Vagina (tissue), 2 donors: Measurements from ENCODE around the gene TMEM248. TPM values are rescaled to one million over a fixed set of nuclear protein-coding genes. Genes with fewer than 3 reads are reported as not detected.
"Not testable (repeated sequence)": the region's sequence is repeated elsewhere in the genome, so short reads cannot be mapped to it uniquely, and the experiment has no call there.

Experiments
- DNase-seq, 2 donors: peaks; one replicate each; pipeline ENCODE4 v3.0.0-alpha.2; 2017; ENCODE audit errors: extremely low spot score in 2 of 2
- H3K27ac ChIP-seq: fragments of 200-600 bp; sonication (generic); one replicate; pipeline ENCODE4 v1.5.1; 2019
- H3K27me3 ChIP-seq: fragments of 200-600 bp; sonication (generic); one replicate; pipeline ENCODE4 v1.5.1; 2019
- H3K36me3 ChIP-seq, 2 donors: fragments of 200-600 bp; sonication (generic); one replicate each; pipeline ENCODE4 v1.5.1; 2017 to 2019
- H3K4me1 ChIP-seq: fragments of 200-600 bp; sonication (generic); one replicate; pipeline ENCODE4 v1.5.1; 2019
- H3K4me3 ChIP-seq, 2 donors: fragments of 200-600 bp; sonication (generic); 1 replicate in 1 of 2; 2 replicates in 1 of 2; pipeline ENCODE4 v1.5.1; 2016 to 2019
- H3K9me3 ChIP-seq: fragments of 200-600 bp; sonication (generic); one replicate; pipeline ENCODE4 v1.5.1; 2019
- CTCF ChIP-seq, 3 experiments: fragments of 450-650 bp in 2 of 3; fragments of 200-600 bp in 1 of 3; sonication (generic) in 1 of 3; IDR thresholded peaks; one replicate each; pipeline ENCODE4 v1.5.1; 2017 to 2019; ENCODE audit warnings: antibody characterized with exemption in 3 of 3, mild to moderate bottlenecking in 2 of 3, moderate library complexity in 2 of 3
- POLR2A ChIP-seq, 2 donors: fragments of 450-650 bp; IDR thresholded peaks; one replicate each; pipeline ENCODE4 v1.6.1; 2017; ENCODE audit warnings: antibody characterized with exemption in 2 of 2, mild to moderate bottlenecking in 2 of 2, moderate library complexity in 2 of 2
- POLR2AphosphoS5 ChIP-seq, 2 donors: sonication (generic); formaldehyde crosslinking; IDR thresholded peaks; one replicate each; pipeline ENCODE4 v1.9.0; 2017; ENCODE audit warnings: antibody characterized with exemption in 2 of 2, mild to moderate bottlenecking in 2 of 2, low read depth in 1 of 2; ENCODE audit not compliant: insufficient read depth in 1 of 2
- intact Hi-C: fragments of 100-400 bp; cut with DNase I; formaldehyde crosslinking; loops from one replicate; pipeline ENCODE4 v1.15.1; 2023
- total RNA-seq: library from RNA; depleted of rRNA; stranded (reverse); fragments of >200 nt; gene quantifications from one replicate; pipeline ENCODE4 v1.2.3, GENCODE V29; 2016

TMEM248 gene
- total RNA-seq, 1 donor from 2014 or later: 59.7 TPM

- H3K4me3 ChIP-seq: no peak overlapping the region
- no peaks in the 10 kb centered on the region for H3K9me3 ChIP-seq
- DNase-seq: no peak
- intact Hi-C loops: no loop called here
- no peaks in the 10 kb centered on the region for H3K36me3 ChIP-seq
- no peaks in the 10 kb centered on the region for H3K27me3 ChIP-seq
- H3K4me1 ChIP-seq: no peaks in the 10 kb centered on the region
- H3K27ac ChIP-seq: no peak overlapping the region
- TF ChIP-seq POLR2AphosphoS5 (IDR thresholded peaks at IDR 0.05; ENCODE audit: insufficient read depth in 1 of 2, low read depth in 1 of 2) (no peak), POLR2A (IDR thresholded peaks at IDR 0.05) (no peak), CTCF (IDR thresholded peaks at IDR 0.05) (no peak)
Measured at GRCh38 chr7:66883716-66884115, 37.3 kb upstream of the TMEM248 start.

GRCh38 chr7:66884556-66884955, 36.5 kb upstream of the TMEM248 start:
- DNase-seq, H3K4me3 ChIP-seq, H3K4me1 ChIP-seq, H3K9me3 ChIP-seq, H3K27ac ChIP-seq, intact Hi-C loops, H3K36me3 ChIP-seq, H3K27me3 ChIP-seq: not testable (repeated sequence)

- no peaks in the 10 kb centered on the region for H3K36me3 ChIP-seq
- no peak overlapping the region for H3K4me3 ChIP-seq
Measured at GRCh38 chr7:66886152-66886551, 34.9 kb upstream of the TMEM248 start.

GRCh38 chr7:66888223-66888622, 32.8 kb upstream of the TMEM248 start:
- intact Hi-C loops, DNase-seq, H3K27ac ChIP-seq, H3K27me3 ChIP-seq, H3K4me1 ChIP-seq, H3K9me3 ChIP-seq, H3K4me3 ChIP-seq, H3K36me3 ChIP-seq: not testable (repeated sequence)

More at GRCh38 chr7:66886152-66886551, 34.9 kb upstream of the TMEM248 start:
- Histone ChIP-seq H3K27ac (no peak overlapping the region), H3K27me3 (no peaks in the 10 kb centered on the region), H3K4me1 (no peaks in the 10 kb centered on the region), H3K9me3 (no peaks in the 10 kb centered on the region)
- intact Hi-C loops: no loop called here
- DNase-seq: no peak
- TF ChIP-seq POLR2AphosphoS5 (IDR thresholded peaks at IDR 0.05; ENCODE audit: insufficient read depth in 1 of 2, low read depth in 1 of 2) (no peak), CTCF (IDR thresholded peaks at IDR 0.05) (no peak), POLR2A (IDR thresholded peaks at IDR 0.05) (no peak)

GRCh38 chr7:66894463-66895080, 26.5 kb upstream of the TMEM248 start:
- Histone ChIP-seq H3K27me3 (no peaks in the 10 kb centered on the region), H3K36me3 (no peaks in the 10 kb centered on the region), H3K4me1 (no peaks in the 10 kb centered on the region), H3K9me3 (no peaks in the 10 kb centered on the region), H3K4me3 (no peak overlapping the region), H3K27ac (no peak overlapping the region)
- no peak for DNase-seq
- no peak for TF ChIP-seq POLR2A (IDR thresholded peaks at IDR 0.05)
- intact Hi-C loops: no loop called here

GRCh38 chr7:66896441-66896840, 24.6 kb upstream of the TMEM248 start:
- no peaks in the 10 kb centered on the region for H3K4me1 ChIP-seq
- H3K4me3 ChIP-seq: no peak overlapping the region
- intact Hi-C loops: no loop called here
- no peaks in the 10 kb centered on the region for H3K36me3 ChIP-seq
- TF ChIP-seq CTCF (IDR thresholded peaks at IDR 0.05) (no peak), POLR2AphosphoS5 (IDR thresholded peaks at IDR 0.05; ENCODE audit: insufficient read depth in 1 of 2, low read depth in 1 of 2) (no peak), POLR2A (IDR thresholded peaks at IDR 0.05) (no peak)
- H3K27ac ChIP-seq: no peak overlapping the region
- DNase-seq: no peak
- no peaks in the 10 kb centered on the region for H3K9me3 ChIP-seq
- H3K27me3 ChIP-seq: no peaks in the 10 kb centered on the region
